Activated T-cell treated with anti-CD3 and anti-CD28 coated beads for 4 hours (primary cell): ENCODE results near the gene PPM1L.
"Not testable (repeated sequence)": the region's sequence is repeated elsewhere in the genome, so short reads cannot be mapped to it uniquely, and the experiment has no call there.

Experiments
- DNase-seq: peaks from one replicate; pipeline ENCODE4 v3.0.0-alpha.2; 2020

PPM1L gene

DNA sequence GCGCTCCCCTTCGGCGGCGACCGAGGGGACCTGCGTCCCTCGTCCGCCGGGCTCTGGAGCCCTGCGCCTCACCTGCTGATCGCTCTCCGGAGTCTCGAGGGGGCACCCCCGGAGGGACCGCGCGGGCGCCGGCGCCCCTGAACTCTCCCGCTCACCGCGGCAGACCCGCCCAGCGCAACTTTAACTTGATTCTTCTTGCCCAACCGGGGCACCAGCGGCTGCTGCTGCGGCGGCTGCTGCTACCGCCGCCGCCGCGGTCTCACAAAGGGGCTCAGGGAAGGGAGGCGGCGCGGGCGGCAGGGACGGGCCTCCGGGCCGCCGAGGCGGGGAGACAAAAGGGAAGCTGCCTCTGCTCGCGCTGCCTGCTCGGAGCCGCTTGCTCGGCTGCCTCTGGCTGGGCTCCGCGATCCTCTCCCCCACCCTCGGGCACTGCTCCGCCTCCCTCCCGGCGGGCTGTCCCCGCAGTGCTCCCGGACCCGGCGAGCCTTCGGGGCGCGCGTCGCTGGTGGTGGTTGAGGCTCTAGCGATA is at the start of gene PPM1L:
TSS of gene PPM1L (plus strand) at position 456 of the 529 bp plus-strand sequence.
- DNase-seq: peak; percentile 36

DNA sequence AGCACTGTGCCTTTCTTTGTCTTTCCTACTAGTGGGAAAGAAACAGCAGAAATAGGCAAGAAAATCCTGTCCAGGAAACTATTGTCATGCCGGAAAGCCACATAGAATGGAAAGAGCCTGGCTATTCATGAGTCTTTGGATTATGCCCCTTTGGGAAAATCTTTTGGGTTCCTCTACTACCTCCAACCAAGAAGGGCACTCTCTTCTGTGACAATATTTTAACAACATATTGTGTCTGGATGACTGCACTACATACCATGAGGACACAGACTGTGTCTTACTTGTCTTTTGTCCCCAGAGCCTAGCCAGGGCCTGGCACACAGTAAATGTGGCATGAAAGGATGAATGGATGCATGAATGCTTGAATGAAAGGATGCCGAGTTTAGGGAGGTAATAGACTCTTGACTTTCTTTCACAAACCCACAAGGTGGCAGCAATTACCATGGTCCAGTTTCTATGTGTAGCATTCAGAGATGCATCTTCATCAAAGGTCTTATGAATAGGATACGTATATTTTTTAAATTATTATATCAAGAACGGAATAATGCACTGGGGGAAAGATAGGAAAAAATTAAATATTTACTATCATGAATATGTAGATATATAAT is 48.7 kb upstream of the PPM1L start:
- peak; percentile 22 for DNase-seq

- no peak for DNase-seq
Observed at GRCh38 chr3:160709477-160710182, 46.4 kb upstream of the PPM1L start.

- DNase-seq: not testable (repeated sequence)
Observed at GRCh38 chr3:160713144-160713543, 42.9 kb upstream of the PPM1L start.

- no peak for DNase-seq
Observed at GRCh38 chr3:160719710-160720109, 36.3 kb upstream of the PPM1L start.

GRCh38 chr3:160720123-160720746 is 35.8 kb upstream of the PPM1L start:
- no peak for DNase-seq

DNA sequence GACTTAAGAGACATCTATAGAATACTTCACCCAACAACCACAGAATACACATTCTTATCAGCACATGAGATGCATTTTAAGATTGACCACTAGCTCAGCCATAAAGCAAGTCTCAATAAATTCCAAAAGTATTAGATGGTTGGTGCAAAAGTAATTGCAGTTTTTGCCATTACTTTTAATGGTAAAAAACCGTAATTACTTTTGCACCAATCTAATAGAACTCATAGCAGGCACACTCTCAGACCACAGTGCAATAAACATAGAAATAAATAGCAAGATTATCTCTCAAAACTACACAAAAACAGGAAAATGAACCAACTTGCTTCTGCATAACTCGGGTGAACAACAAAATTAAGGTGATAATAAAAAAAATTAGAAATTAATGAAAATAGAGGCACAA is 33.7 kb upstream of the PPM1L start:
- no peak for DNase-seq

GRCh38 chr3:160725338-160725737 is 30.7 kb upstream of the PPM1L start:
- no peak for DNase-seq

- DNase-seq: no peak
Observed at GRCh38 chr3:160735826-160736225, 20.2 kb upstream of the PPM1L start.

DNA sequence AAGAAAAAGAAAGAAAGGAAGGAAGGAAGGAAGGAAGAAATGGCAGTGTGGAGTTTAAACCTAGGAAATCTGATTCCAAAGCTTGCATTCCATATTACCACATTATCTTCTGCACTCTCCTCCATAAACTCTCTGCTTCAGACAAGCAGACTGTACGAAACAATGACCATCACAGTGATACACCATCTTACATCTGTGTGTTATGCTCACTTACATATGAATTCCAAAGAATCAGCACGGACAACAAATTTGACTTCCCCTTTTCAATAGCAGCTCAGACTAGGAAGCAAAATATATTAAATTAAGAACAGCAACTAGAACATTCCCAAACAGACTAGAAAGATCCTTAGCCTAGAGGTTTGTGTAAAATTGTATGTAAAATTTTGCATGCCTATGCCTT is 18.0 kb upstream of the PPM1L start:
- DNase-seq: no peak

DNA sequence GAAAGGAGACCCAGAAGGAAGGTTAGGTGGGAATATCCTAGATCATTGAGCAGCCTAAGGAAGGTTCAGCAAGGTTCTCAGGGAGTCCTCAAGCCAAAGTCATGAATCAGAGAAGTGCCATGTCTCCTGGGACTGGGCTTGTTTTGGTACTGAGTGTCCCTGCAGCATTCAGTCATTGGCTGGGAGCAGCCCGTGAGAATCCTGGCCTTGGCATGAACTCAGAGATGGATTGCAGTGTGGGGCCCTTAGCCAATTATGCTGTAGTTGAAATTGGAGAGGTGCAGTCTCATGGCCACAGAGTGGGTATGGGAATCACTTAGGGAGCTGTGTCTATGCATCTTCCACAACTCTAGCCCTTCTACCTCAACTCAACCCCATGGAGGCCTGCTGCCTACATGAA is 17.0 kb upstream of the PPM1L start:
- no peak for DNase-seq

GRCh38 chr3:160746976-160747375 is 9.1 kb upstream of the PPM1L start:
- no peak for DNase-seq

GRCh38 chr3:160747422-160747821 is 8.6 kb upstream of the PPM1L start:
- DNase-seq: no peak

DNA sequence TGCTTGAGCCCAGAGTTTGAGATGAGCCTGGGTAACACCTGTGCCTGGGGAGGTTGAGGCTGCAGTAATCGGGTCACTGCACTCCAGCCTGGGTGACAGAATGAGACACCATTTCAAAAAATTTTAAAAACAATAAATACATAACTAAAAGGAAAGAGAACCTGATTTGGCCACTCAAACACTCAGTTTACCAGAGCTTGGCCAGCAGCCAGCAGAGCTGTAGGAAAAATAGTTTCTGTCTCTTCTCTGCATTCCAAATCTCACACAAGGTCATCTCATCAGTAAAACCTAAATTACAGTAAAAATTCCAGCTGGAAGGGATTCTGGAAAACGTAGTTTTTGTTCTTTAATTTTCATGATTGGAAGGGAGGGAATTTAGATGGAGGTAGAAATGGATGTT is 7.8 kb upstream of the PPM1L start:
- DNase-seq: no peak

DNA sequence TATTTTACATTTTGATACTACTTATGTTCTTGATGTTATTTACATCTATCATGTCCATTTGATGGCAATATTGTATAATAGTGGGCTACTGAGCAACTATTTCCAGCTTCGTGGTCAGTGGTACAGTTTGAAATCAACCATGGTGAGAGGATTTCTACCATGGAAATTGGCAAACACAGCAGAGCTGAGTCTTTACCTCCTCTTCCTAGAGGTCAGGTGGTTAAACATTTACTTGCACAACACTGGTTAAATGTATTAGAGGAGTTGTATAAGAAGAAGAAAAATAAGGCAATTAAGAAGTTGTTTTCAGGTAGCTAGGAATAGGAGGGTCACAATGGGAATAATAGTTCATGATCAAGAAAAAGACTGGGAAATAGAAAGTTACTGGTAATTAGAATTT is 7.2 kb upstream of the PPM1L start:
- no peak for DNase-seq

- no peak for DNase-seq
Observed at GRCh38 chr3:160753953-160754352, 2.1 kb upstream of the PPM1L start.

- DNase-seq: no peak
Observed at GRCh38 chr3:160754371-160754854, 1.6 kb upstream of the PPM1L start.

DNA sequence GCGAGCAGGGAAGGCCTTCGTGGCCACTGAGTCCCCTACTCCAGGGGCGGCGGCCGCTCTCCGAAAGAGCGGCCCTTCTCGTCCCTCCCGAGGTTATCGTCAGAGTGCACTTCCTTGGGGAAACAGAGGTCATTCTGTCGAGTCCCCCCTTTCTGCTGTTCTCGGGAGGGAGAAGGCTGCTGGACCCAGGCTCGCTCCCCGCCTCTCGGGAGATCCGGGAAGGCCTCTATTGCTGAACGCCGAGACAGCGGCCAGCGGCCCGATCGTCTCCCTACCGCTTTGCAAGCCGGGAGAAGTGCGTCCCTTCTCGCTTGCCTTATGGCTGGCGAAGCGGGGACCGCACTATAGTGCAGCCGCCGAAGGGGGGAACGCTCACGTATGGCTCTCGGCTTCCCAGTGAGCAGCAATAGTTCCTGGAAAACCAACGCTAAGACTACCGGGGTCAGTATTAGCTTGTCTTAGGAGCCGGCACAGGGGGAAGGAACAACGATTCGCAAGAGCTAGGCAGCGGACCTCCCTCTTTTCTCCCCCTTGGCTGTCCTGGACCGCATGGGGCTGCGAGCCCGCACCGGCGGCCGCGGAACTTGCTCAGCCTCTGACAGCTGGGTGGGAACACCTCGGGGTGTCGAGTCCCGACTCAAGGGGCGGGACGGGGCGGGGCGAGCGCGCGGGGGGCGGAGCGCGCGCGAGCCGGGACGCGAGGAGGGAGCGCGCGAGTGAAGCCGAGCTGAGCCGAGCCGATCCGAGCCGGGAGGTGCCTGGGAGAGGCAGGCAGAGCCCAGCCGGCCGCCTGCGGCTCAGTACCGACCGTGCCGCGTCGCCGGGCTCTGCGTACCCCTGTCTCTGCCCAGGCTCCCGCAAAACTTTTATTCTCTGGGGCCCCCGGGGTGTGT is 930 bp upstream of the PPM1L start:
- peak; percentile 84 for DNase-seq

- no peak for DNase-seq
Observed at GRCh38 chr3:160757233-160758106, 1.4 kb downstream of the PPM1L start.

DNA sequence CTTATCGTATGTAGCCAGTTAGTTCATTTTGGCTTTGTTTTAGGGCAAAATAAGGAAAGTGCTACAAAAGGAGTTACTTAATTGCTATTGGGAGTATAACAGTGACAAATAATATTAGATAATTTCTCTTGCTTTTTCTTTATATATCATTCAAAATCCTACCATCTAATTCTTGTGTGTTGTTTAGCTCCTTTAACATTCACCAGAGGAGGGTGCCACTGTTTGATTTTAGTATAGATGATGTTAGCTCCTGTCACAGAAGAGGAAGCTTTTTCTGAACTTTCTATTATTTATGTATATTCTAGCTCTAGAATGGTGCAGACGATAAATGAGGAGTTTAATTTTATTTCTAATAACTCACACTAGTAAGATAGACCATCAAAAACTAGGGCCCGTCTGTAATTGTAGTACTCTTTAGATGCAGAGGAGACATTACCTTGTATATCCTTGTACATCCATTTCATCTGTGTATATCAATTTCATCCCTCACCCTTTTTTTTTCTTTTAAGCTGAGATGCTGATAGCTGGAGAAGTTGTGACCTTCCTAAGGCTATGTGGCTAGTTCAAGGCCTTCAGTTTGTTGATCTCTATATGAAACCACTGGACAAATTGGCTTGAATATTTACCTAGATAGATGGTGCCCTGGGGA is 3.0 kb downstream of the PPM1L start:
- no peak for DNase-seq

- no peak for DNase-seq
Observed at GRCh38 chr3:160763073-160763472, 7.0 kb downstream of the PPM1L start.
